Endodermal cell (in vitro differentiated cells): ENCODE results near the gene MRPL11. TPM values are rescaled to one million over a fixed set of nuclear protein-coding genes. Genes with fewer than 3 reads are reported as not detected.

Source experiments
- DNase-seq: peaks from one replicate; pipeline ENCODE4 v3.0.0-alpha.2; 2017
- H3K27ac ChIP-seq: 2 replicates; pipeline ENCODE4 v1.5.1; 2013; ENCODE audit warnings: mild to moderate bottlenecking, low read depth, low read length, moderate library complexity
- H3K27me3 ChIP-seq: 2 replicates; pipeline ENCODE4 v1.6.1; 2013; ENCODE audit warnings: mild to moderate bottlenecking, low read length, moderate library complexity; ENCODE audit not compliant: insufficient read depth, control insufficient read depth, poor library complexity, severe bottlenecking
- H3K36me3 ChIP-seq: 2 replicates; pipeline ENCODE4 v1.7.0; 2013; ENCODE audit warnings: mild to moderate bottlenecking, low read length, moderate library complexity; ENCODE audit not compliant: control insufficient read depth, insufficient read depth
- H3K4me1 ChIP-seq: one replicate; pipeline ENCODE4 v1.7.0; 2013; ENCODE audit warnings: low read length; ENCODE audit not compliant: control insufficient read depth, insufficient read depth
- H3K4me3 ChIP-seq: 2 replicates; pipeline ENCODE4 v1.5.1; 2013; ENCODE audit warnings: mild to moderate bottlenecking, low read length, moderate library complexity
- H3K9ac ChIP-seq: 2 replicates; pipeline ENCODE4 v1.6.1; 2013; ENCODE audit warnings: mild to moderate bottlenecking, low read length, moderate library complexity; ENCODE audit not compliant: poor library complexity, severe bottlenecking; ENCODE audit errors: extremely low read depth
- H3K9me3 ChIP-seq: 2 replicates; pipeline ENCODE4 v1.6.1; 2013; ENCODE audit warnings: mild to moderate bottlenecking, low read length, moderate library complexity; ENCODE audit not compliant: control insufficient read depth
- H3K27ac Mint-ChIP-seq: 2 replicates; pipeline ENCODE4 v1.8.0; 2020; ENCODE audit warnings: mixed read lengths
- H3K27me3 Mint-ChIP-seq: 2 replicates; pipeline ENCODE4 v1.8.0; 2021; ENCODE audit warnings: mild to moderate bottlenecking, mixed read lengths; ENCODE audit not compliant: insufficient read depth
- H3K36me3 Mint-ChIP-seq: 2 replicates; pipeline ENCODE4 v1.8.0; 2020; ENCODE audit warnings: low read depth, mixed read lengths
- H3K4me1 Mint-ChIP-seq: 2 replicates; pipeline ENCODE4 v1.8.0; 2020; ENCODE audit warnings: mixed read lengths
- H3K4me3 Mint-ChIP-seq: 2 replicates; pipeline ENCODE4 v1.8.0; 2020; ENCODE audit warnings: mild to moderate bottlenecking, moderate library complexity, mixed read lengths
- H3K9me3 Mint-ChIP-seq: 2 replicates; pipeline ENCODE4 v1.8.0; 2020; ENCODE audit warnings: mild to moderate bottlenecking, mixed read lengths
- WGBS, 2 experiments: methylation state at CpG; one replicate each; pipeline versions ENCODE4 v1.1.5 to v1.1.7; 2013; ENCODE audit warnings: missing lambda C conversion rate in 2 of 2, mixed read lengths in 1 of 2; ENCODE audit not compliant: insufficient coverage in 1 of 2, insufficient read length in 1 of 2; 5-methylcytosine and 5-hydroxymethylcytosine counted together
- total RNA-seq, 2 donors: library from RNA; stranded (reverse); fragmentation: NEBNext Ultra II Directional in 1 of 2; extraction: Animal tissue kit (Norgen Biotek cat#: 25700) in 1 of 2; gene quantifications; 2 replicates in 1 of 2; 3 replicates in 1 of 2; pipeline ENCODE4 v1.2.1, GENCODE V29; 2021
- TF ChIP-seq, protein P1 (sequence below): fragments of 200-600 bp; sonication (generic); conservative IDR thresholded peaks from 2 replicates; pipeline ENCODE4 v1.5.0; 2021; ENCODE audit warnings: antibody characterized with exemption, mild to moderate bottlenecking

Gene MRPL11
- total RNA-seq, 2 donors from 2014 or later, result 84.5 to 111 TPM

DNA sequence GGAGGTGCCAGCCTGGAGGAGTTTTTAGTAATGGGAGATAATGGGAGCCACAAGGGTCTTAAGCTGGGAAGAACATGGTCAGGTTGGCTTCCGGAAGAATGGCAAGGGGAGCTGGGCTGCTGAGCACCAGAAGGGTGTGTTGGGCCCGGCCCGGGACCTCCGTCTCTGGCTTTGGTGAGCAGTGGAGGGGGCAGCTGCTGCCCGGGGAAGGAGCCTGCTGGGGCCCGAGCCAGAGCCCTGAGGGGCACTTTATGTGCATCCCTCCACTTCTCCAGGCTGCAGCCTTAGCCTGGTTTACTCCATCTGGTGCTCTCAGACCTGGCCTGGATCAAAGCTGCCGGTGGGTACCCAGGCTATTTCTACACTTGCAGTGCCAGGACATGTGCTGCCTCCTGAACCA lies 26.5 kb downstream of the MRPL11 start:
- Mint-ChIP-seq H3K36me3 (no peaks in the 10 kb centered on the region), H3K27ac (no peak overlapping the region), H3K9me3 (no peaks in the 10 kb centered on the region), H3K4me1 (no peaks in the 10 kb centered on the region), H3K4me3 (no peak overlapping the region), H3K27me3 (peaks cover 58% of the 10 kb centered on the region)
- 86 to 89% methylated on average over 2 to 7 of the region's 7 CpGs for WGBS, 2 experiments
- TF ChIP-seq, protein P1, sequence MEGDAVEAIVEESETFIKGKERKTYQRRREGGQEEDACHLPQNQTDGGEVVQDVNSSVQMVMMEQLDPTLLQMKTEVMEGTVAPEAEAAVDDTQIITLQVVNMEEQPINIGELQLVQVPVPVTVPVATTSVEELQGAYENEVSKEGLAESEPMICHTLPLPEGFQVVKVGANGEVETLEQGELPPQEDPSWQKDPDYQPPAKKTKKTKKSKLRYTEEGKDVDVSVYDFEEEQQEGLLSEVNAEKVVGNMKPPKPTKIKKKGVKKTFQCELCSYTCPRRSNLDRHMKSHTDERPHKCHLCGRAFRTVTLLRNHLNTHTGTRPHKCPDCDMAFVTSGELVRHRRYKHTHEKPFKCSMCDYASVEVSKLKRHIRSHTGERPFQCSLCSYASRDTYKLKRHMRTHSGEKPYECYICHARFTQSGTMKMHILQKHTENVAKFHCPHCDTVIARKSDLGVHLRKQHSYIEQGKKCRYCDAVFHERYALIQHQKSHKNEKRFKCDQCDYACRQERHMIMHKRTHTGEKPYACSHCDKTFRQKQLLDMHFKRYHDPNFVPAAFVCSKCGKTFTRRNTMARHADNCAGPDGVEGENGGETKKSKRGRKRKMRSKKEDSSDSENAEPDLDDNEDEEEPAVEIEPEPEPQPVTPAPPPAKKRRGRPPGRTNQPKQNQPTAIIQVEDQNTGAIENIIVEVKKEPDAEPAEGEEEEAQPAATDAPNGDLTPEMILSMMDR, result no peak
- Histone ChIP-seq H3K9ac (no peak overlapping the region), H3K36me3 (no peaks in the 10 kb centered on the region), H3K9me3 (no peaks in the 10 kb centered on the region), H3K27ac (no peak overlapping the region), H3K4me1 (no peaks in the 10 kb centered on the region), H3K27me3 (peaks cover 8% of the 10 kb centered on the region), H3K4me3 (no peak overlapping the region)
- DNase-seq, result no peak

DNA sequence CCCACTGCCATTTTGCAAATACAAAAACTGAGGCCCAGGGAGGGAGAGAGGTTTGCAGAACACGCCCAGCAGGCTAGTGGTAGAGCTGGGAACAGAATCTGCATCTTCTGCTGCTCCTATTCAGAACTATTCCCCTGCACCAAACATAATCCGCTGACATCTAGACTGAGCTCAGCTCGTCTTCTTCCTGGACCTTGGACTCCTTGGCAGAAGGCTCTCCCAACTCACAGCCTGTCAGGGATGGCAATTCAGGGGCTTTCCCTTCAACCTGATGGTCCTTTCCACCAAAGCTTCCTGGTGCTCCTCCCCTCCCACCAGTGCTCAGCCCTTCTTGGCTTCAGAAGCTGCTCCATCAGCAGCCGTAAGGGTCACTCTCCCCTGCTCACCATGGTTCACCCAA lies 27.3 kb downstream of the MRPL11 start:
- Mint-ChIP-seq H3K27ac (no peak overlapping the region), H3K36me3 (no peaks in the 10 kb centered on the region), H3K9me3 (no peaks in the 10 kb centered on the region), H3K4me3 (no peak overlapping the region), H3K4me1 (no peaks in the 10 kb centered on the region), H3K27me3 (peaks cover 52% of the 10 kb centered on the region)
- H3K9me3 ChIP-seq, result no peaks in the 10 kb centered on the region
- H3K4me3 ChIP-seq, result no peak overlapping the region
- peaks cover 10% of the 10 kb centered on the region for H3K27me3 ChIP-seq
- WGBS, 2 experiments, result 85 to 87% methylated on average over 3 to 4 of the region's 4 CpGs
- no peak for DNase-seq
- H3K27ac ChIP-seq, result no peak overlapping the region
- no peak overlapping the region for H3K9ac ChIP-seq
- H3K4me1 ChIP-seq, result no peaks in the 10 kb centered on the region
- H3K36me3 ChIP-seq, result no peaks in the 10 kb centered on the region
- TF ChIP-seq, protein P1, result no peak

DNA sequence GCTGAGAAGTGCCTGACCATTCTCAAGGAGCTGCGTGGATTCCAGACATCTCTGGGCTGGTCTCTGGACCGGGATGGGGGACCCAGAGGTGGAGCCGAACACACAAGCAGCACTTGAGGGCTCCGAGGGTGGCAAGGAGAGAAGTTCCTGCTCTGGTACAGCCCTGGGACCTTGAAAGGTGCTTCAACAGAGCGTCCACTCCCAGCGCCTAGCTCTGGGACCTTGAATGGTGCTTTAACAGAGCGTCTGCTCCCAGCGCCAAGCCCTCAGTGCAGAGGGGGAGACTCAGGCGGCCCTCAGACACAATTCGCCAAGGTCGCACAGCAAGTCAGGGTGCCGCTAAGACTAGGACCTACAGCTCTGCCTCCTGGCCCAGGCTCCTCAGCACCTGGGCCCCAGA lies 28.5 kb downstream of the MRPL11 start:
- Histone ChIP-seq H3K36me3 (no peaks in the 10 kb centered on the region), H3K4me3 (no peak overlapping the region), H3K9ac (no peak overlapping the region), H3K9me3 (no peaks in the 10 kb centered on the region), H3K27ac (no peak overlapping the region), H3K27me3 (peaks cover 21% of the 10 kb centered on the region), H3K4me1 (no peaks in the 10 kb centered on the region)
- Mint-ChIP-seq H3K27ac (no peak overlapping the region), H3K4me1 (no peaks in the 10 kb centered on the region), H3K4me3 (no peak overlapping the region), H3K27me3 (peaks cover 52% of the 10 kb centered on the region), H3K36me3 (no peaks in the 10 kb centered on the region), H3K9me3 (no peaks in the 10 kb centered on the region)
- DNase-seq, result no peak
- 89 to 99% methylated on average over 11 to 12 of the region's 12 CpGs for WGBS, 2 experiments
- TF ChIP-seq, protein P1, result no peak
